SKM-1 treated with dmso at 0.1 percent for 144 hours (cell line): ENCODE data around the gene DGKQ.

Experiments used
- DNase-seq: peaks from one replicate; lab custom pipeline; 2025; ENCODE audit not compliant: unreplicated experiment; lab: John Stamatoyannopoulos, UW

The DGKQ gene

GRCh38 chr4:909821-910220, 63.5 kb downstream of the DGKQ start:
- no peak for DNase-seq

- DNase-seq, result no peak
Observed at GRCh38 chr4:909131-909571, 64.2 kb downstream of the DGKQ start.
